Measurements from ENCODE around the gene SYPL1.
"Not testable (repeated sequence)": the region's sequence is repeated elsewhere in the genome, so short reads cannot be mapped to it uniquely, and the experiment has no call there.

The SYPL1 gene

DNA sequence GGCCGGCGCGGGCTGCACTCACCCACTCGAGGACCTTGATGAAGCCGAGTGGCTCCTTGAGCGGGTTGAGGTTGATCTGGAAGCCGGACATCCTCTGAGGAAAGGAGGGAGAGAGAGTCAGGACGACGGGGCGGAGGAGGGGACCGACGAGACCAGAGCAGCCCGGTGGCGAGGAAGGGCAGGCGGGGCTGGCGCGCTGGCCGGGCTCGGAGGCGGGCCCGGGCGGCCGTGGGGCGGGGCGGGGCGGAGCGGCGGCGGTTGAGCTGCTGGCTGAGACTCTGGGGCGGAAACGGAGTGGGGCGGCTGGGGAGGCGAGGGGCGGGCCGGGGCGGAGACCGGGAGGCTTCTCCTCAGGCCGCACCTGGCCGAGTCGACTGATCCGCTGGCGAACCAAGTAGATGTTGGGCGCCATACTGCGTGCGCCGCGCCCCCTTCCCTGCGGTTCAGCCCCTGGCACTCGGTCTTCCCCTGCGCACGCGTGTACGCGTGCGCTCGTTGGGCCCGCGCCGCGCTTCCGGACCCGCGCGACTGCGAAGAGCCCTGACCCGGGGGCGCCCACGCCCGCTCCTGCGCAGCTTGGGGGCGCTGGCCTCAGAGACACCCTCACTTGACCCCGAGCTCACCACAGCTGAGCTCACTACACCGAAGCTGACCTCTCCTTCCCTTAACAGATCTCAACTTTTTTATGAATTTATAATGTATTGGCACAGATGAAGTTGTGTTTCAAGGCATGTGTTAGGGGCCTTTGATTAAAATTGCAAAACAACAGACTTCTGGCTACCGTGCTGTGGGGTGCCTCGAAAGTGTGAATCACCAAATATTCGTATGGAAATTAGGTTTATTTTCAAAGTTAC is at the start of gene SYPL1:
SYPL1 (minus strand) TSS at position 195 of the 854 bp plus-strand sequence; CDS start at position 91, 104 bp downstream.
- peak; percentile 97 for DNase-seq (ENCODE audit: low spot score)

- DNase-seq (ENCODE audit: low spot score): no peak
These were observed 42.9 kb upstream of the SYPL1 start for GRCh38 chr7:106155027-106155426.

DNA sequence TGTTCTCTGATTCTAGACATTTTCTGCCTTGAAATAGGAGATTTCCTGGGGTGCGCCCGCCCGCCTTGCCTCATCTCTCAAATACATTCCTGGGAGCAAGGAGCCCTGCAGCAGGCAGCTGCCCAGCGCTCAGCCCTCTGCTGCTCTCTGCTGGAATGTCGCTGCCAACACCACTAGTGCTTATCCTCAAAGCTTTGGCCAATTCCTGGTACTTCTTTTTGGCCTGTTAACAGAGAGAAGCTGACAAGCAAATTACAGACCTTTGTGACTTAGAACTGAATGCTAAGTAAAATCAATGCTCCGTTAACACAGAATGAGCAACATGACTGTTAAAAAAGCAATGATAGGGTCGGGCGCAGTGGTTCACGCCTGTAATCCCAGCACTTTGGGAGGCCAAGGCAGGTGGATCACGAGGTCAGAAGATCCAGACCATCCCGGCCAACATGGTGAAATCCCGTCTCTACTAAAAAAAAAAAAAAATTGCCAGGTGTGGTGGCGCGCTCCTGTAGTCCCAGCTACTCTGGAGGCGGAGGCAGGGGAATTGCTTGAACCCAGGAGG is 41.9 kb upstream of the SYPL1 start:
- peak; percentile 92 for DNase-seq (ENCODE audit: low spot score)

DNA sequence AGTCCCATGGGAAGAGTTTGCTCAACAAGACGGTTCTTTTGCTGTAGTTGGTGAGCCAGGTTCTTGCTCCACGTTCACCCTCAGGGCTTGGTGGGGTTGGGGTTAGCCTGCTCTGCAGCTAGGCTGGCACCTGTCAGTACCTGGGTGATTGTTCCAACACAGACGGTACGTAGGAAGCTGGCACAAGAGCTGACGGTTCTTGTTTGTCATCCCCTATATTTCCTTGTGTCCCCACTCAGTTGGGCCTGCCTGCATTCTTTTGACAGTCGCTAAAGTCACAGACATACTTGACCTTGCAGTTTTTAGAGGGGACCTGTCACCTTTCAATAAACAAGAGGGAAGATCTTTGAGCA is 40.2 kb upstream of the SYPL1 start:
- DNase-seq (ENCODE audit: low spot score): no peak

DNA sequence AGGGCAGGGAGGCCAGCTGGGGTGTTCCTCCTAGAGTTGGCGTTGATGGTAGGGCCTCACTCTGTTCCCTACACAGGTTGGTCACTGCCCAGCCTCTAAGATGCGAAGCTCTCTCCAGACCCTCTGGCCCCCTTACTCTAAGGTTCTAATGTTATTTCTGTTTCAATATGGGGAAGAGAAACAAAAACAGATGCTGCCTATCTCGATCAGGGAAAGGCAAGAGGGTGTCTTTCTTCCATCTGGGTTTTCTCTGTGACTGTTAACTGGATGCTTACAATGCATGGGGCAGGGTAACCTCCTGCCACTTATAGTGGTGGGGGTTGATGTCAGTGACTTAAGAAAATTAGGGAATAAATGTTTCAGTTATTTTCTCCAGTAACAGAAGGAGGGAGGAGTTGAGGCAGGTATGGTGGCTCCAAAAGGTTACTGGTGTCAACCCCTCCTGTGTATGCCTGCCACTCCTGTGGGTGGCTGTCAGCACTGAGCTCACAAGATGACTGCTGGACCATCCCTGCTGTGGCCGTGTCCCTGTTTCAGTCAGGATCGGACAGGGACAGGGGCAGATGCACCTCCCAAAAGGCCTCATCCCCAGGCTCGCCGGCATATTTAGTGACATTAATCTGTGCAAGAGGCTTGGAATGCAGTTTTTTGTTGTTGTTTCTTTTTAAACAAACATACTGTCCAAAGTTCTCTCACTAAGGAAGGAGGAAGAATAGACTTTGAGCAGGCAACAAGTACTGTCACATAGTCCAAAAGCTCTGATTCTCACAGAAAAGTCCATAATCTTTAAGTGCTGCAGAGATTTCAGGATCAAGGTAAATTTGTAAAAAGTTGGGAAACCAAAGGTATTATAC is 39.6 kb upstream of the SYPL1 start:
- DNase-seq (ENCODE audit: low spot score): no peak

- DNase-seq (ENCODE audit: low spot score): no peak
These were observed 31.7 kb upstream of the SYPL1 start for GRCh38 chr7:106143711-106144337.

- DNase-seq (ENCODE audit: low spot score): no peak
These were observed 30.0 kb upstream of the SYPL1 start for GRCh38 chr7:106142136-106142535.

DNA sequence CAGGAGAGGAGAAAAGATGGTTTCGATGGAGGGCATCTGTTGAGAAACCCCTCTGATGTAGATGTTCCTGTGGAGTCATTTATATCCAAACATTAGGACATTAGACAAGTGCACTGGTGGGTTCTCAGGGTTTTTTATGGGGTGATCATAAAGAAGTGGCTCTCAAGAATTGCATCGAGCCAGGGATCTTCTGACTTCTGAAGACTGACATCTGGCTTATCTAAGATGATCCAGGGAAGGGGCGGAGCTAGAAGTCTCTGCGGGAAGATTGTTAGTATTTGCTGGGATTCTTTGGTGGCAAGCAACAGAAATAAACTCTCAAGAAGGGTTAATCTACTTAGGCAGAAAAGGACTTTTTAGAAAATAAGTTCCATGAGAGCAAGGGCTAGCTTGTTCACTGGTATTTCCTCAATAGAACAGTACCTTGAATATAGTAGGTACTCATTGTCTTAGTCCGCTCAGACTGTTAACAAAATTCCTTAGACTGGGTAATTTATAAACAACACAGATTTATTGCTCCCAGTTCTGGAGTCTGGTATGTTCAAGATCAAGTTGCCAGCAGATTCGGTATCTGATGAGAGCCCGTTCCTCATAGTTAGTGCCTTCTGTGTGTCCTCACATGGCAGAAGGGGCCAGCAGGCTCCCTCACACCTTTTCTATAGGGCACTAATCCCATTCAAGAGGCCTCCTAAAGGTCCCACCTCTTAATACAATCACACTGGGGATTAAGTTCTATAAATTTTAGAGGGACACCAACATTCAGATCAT is 28.5 kb upstream of the SYPL1 start:
- no peak for DNase-seq (ENCODE audit: low spot score)

GRCh38 chr7:106139265-106140251 is 27.4 kb upstream of the SYPL1 start:
- peak; percentile 43 for DNase-seq (ENCODE audit: low spot score)

GRCh38 chr7:106138776-106139175 is 26.7 kb upstream of the SYPL1 start:
- no peak for DNase-seq (ENCODE audit: low spot score)

DNA sequence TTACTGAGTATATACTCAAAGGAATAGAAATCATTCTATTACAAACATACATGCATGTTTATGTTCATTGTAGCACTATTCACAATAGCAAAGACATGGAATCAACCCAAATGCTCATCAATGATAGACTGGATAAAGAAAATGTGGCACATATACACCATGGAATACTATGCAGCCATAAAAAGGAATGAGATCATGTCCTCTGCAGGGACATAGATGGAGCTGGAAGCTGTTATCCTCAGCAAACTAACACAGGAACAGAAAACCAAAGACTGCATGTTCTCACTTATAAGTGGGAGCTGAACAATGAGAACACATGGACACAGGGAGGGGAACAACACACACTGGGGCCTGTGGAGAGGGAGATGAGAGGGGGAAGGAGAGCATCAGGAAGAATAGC is 26.1 kb upstream of the SYPL1 start:
- not testable (repeated sequence) for DNase-seq (ENCODE audit: low spot score)

DNA sequence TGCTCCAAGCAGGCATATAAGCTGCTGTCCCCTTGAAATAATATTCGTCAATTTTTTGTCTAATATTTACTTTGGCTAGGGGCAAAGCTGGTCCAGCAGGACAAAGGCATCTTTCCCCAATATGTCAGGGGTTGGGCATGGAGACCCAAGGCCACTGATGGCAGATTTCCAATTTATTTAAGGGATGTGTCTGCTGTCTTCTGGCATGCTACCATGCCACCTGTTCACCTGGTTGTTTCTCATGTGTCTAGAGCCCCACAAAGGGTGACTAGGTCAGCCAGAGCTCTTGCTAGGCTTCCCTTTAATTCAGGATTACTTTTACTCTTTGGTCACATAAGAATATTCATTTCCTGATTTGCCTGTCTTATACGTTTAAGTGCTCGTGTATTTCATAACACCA is 22.1 kb upstream of the SYPL1 start:
- no peak for DNase-seq (ENCODE audit: low spot score)

GRCh38 chr7:106129291-106129690 is 17.2 kb upstream of the SYPL1 start:
- DNase-seq (ENCODE audit: low spot score): no peak

DNA sequence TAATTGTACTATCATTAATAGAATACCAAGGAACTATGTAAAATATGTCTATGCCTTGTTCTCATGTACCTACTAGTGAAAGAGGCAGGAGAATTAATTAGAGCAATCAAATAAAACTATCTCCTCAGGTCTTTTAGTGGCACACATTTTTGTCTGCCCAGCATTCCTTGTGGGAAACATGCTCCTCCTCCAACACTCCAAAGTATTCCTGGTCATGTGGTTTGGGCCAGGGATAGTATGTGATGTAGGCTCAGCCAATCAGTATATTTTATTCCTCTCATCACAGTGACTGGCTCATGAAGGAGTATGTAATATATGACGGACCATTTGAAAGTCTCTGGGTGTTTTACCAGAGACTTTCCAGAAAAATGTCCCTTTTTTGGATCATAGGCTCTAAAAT is 16.7 kb upstream of the SYPL1 start:
- DNase-seq (ENCODE audit: low spot score): no peak

- DNase-seq (ENCODE audit: low spot score): peak; percentile 36
These were observed 16.1 kb upstream of the SYPL1 start for GRCh38 chr7:106127984-106128780.

GRCh38 chr7:106126170-106126938 is 14.2 kb upstream of the SYPL1 start:
- no peak for DNase-seq (ENCODE audit: low spot score)

DNA sequence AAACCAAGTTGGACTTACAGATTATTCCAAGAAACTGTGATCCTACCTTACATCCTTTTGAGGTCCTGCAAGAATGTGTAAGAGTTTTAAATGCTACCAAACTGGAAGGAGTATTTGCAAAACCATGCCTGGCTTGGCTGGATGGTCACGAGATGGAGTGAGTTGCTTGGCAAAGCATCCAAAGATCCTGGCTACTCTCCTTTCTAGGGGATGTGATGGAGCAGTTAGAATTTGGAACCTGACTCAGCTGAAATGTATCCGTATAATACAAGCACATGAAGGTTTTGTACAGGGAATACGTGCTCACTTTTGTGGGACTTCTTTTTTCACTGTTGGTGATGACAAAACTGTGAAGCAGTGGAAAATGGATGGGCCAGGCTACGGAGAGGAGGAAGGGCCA is 13.3 kb upstream of the SYPL1 start:
- DNase-seq (ENCODE audit: low spot score): no peak

DNA sequence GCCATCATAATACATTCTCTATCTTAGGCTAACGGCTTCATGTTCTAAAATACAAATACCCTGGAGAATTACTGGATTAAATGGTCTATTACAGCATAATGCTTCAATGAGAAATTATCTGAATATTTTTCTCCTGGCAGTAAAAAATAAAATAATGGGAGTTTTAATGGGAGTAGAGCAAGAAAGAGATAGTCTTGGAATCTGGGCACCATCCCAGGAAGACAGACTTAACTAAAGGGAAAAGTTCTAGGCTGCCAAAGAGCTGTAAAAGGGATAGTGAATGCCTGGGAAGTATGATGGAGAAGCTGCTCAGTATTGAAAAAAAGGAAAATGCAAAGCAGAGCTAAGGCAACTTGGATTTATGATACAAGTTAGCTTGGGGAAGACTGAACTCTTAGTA is 12.1 kb upstream of the SYPL1 start:
- DNase-seq (ENCODE audit: low spot score): no peak

DNA sequence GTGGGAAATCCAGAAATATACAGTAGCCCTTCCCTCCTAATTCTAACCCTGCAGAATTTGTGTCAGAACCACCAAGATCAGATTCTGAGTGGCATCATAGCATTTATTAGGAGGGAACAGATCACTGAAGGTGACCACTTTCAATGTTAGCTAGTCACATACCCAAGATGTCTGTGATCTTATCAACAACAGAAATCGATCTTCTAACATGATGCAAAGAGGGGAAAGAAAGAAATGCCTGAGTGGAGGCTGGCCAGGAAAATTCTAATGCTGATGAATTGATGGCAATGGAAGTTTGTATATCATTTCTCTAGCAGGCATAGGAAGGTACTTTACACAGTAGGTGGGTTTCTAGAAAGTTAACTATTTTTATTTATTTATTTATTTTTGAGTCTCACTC is 10.6 kb upstream of the SYPL1 start:
- no peak for DNase-seq (ENCODE audit: low spot score)

Measured in GM03348 (cell line).